ENCODE measurements around the gene FGF21. TPM values are rescaled to one million over a fixed set of nuclear protein-coding genes. Genes with fewer than 3 reads are reported as not detected.

The FGF21 gene
- total and polyA plus RNA-seq, 2 donors (not counting 3 experiments of a cell fraction or from before 2014, with no cell fraction given): not detected

DNA sequence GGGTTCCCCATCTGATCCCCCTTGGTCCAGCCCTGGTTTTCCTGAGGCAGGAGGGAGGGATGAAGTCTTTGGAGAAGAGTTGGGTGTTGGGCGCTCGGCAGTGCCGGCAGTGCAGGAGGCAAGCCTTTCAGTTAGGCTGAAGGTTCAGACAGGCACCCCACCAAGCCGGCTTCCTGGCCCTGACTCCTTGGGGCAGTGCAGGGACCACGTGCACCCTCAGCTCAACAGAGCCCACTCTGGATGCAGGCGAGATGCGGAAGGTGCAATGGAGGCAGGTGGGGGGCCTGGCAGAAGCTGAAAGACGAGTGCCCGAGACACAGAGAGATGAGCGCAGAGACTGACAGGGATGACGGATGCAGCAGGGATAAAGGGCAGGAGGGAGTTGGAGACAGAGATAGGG, 46.9 kb upstream of the FGF21 start:
- H2AFZ ChIP-seq (ENCODE audit: low read depth, low read length): no peak overlapping the region
- no peak overlapping the region for H3K4me2 ChIP-seq (ENCODE audit: insufficient read depth, low read length)
- POLR2A ChIA-PET: no interaction called here
- CTCF ChIA-PET: no interaction called here
- H3K4me3 ChIP-seq (replicated peaks in 1 of 3; ENCODE audit: insufficient read depth in 1 of 3, low read depth in 1 of 3, low read length in 3 of 3): no peak overlapping the region
- no peaks in the 10 kb centered on the region for H3K36me3 ChIP-seq (ENCODE audit: control insufficient read depth in 2 of 2, extremely low read depth in 1 of 2, insufficient read depth in 2 of 2, low read length in 2 of 2)
- dilution Hi-C loops (cut with MboI; ENCODE audit: extremely low pct_ligation_motif_present, low sequenced_read_pairs) (no loop called here), intact Hi-C loops (cut with micrococcal nuclease) (no loop called here)
- TF ChIP-seq EZH2 (IDR thresholded peaks at IDR 0.05; ENCODE audit: borderline replicate concordance, low read depth, low read length, severe bottlenecking) (no peak), GATA2 (IDR thresholded peaks at IDR 0.05; ENCODE audit: insufficient read depth, insufficient read length, low read depth, low read length) (no peak), POLR2A (IDR thresholded peaks at IDR 0.05; ENCODE audit: low read depth, low read length) (no peak), POLR2AphosphoS5 (IDR thresholded peaks at IDR 0.05; ENCODE audit: insufficient read depth, low read depth, low read length) (no peak), CTCF (IDR thresholded peaks at IDR 0.05; ENCODE audit: extremely low read depth in 1 of 2, insufficient read depth in 1 of 2, low read depth in 1 of 2, low read length in 2 of 2) (no peak), FOS (IDR thresholded peaks at IDR 0.05; ENCODE audit: borderline replicate concordance, insufficient read depth, low read length) (no peak), JUN (IDR thresholded peaks at IDR 0.05; ENCODE audit: borderline replicate concordance, insufficient read depth, insufficient read length, low read depth) (no peak), MYC (IDR thresholded peaks at IDR 0.05; ENCODE audit: low read depth, low read length) (no peak)
- TF ChIP-seq, protein P1, sequence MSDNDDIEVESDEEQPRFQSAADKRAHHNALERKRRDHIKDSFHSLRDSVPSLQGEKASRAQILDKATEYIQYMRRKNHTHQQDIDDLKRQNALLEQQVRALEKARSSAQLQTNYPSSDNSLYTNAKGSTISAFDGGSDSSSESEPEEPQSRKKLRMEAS (IDR thresholded peaks at IDR 0.05; ENCODE audit: insufficient read depth, insufficient read length): no peak
- H3K4me1 ChIP-seq (ENCODE audit: control insufficient read depth, extremely low read depth, insufficient read depth, low read length): peaks cover 5% of the 10 kb centered on the region
- H3K9me1 ChIP-seq (replicated peaks; ENCODE audit: control insufficient read depth, extremely low read depth, insufficient read depth, low read length): no peaks in the 10 kb centered on the region
- H3K9me3 ChIP-seq (replicated peaks; ENCODE audit: control insufficient read depth, insufficient read depth, low read length): no peaks in the 10 kb centered on the region
- no peaks in the 10 kb centered on the region for H3K79me2 ChIP-seq (ENCODE audit: control insufficient read depth, insufficient read depth, low read length)
- H4K20me1 ChIP-seq (replicated peaks; ENCODE audit: control insufficient read depth, extremely low read depth, insufficient read depth, low read length): no peaks in the 10 kb centered on the region
- no peak overlapping the region for H3K27ac ChIP-seq (ENCODE audit: insufficient read depth, low read depth, low read length)
- no peak for FAIRE-seq
- no TSS peak for BruUV-seq (replicated peaks)
- H3K27me3 ChIP-seq (ENCODE audit: control insufficient read depth in 2 of 2, insufficient read depth in 2 of 2, low read length in 2 of 2): no peaks in the 10 kb centered on the region
- no peak for DNase-seq (ENCODE audit: low read depth, low spot score)
- H3K9ac ChIP-seq (replicated peaks; ENCODE audit: extremely low read depth, insufficient read depth, low read length): no peak overlapping the region
